ENCODE measurements around the gene HPS4. TPM values are rescaled to one million over a fixed set of nuclear protein-coding genes. Genes with fewer than 3 reads are reported as not detected.
A peak's percentile ranks its signal among the peaks of the same experiment; 100 is the strongest.

The HPS4 gene
- total and polyA plus RNA-seq, 2 of the 8 experiments (the other 6 are each of a cell fraction or from before 2014, with no cell fraction given) = 28.0 to 35.2 TPM

DNA sequence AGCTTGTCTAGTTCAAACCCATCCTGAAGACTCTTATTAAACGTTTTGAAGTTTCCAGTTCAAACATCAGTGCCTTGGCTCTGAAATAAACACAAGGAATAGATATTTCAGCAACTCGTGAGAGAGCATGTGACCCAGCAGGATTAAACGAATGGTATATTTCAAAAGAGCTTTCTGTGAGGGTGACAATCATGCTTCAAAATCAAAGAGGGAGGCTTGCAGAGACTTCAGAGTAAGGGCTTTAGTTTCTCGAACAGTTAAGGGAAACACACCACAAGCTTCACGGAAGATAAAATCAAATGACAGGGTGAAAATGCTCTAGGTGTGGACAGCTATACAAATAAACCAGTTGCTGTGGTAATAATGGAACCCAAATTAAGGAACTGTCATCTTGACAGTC is 1.4 kb downstream of the HPS4 start:
- TF ChIP-seq SAP30 (IDR thresholded peaks at IDR 0.05; ENCODE audit: insufficient read depth, insufficient replicate concordance, low read length) (no peak), ASH2L (IDR thresholded peaks at IDR 0.05; ENCODE audit: low read length) (no peak), SUZ12 (IDR thresholded peaks at IDR 0.05; ENCODE audit: low read length) (no peak), MAFK (IDR thresholded peaks at IDR 0.05; ENCODE audit: low read depth, low read length) (no peak), RFX5 (IDR thresholded peaks at IDR 0.05; ENCODE audit: borderline replicate concordance, low read depth, low read length) (no peak), RBBP5 (IDR thresholded peaks at IDR 0.05; ENCODE audit: borderline replicate concordance, low read depth, low read length) (no peak), SP1 (IDR thresholded peaks at IDR 0.05; ENCODE audit: low read depth, low read length) (no peak)
- TF ChIP-seq, protein P1, sequence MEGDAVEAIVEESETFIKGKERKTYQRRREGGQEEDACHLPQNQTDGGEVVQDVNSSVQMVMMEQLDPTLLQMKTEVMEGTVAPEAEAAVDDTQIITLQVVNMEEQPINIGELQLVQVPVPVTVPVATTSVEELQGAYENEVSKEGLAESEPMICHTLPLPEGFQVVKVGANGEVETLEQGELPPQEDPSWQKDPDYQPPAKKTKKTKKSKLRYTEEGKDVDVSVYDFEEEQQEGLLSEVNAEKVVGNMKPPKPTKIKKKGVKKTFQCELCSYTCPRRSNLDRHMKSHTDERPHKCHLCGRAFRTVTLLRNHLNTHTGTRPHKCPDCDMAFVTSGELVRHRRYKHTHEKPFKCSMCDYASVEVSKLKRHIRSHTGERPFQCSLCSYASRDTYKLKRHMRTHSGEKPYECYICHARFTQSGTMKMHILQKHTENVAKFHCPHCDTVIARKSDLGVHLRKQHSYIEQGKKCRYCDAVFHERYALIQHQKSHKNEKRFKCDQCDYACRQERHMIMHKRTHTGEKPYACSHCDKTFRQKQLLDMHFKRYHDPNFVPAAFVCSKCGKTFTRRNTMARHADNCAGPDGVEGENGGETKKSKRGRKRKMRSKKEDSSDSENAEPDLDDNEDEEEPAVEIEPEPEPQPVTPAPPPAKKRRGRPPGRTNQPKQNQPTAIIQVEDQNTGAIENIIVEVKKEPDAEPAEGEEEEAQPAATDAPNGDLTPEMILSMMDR (IDR thresholded peaks at IDR 0.05; ENCODE audit: control extremely low read depth in 1 of 3, insufficient read depth in 1 of 3, low read depth in 1 of 3, low read length in 3 of 3) = no peak
- no peak overlapping the region for H3K14ac ChIP-seq (ENCODE audit: insufficient read length)
- peaks cover 0 to 12% (median 5%) of the 10 kb centered on the region in 4 experiments; a peak in 5 of 8 replicates for H3K36me3 ChIP-seq (ENCODE audit: control insufficient read depth in 2 of 4, insufficient read depth in 4 of 4, low read length in 3 of 4)
- H2BK20ac ChIP-seq (ENCODE audit: low read length) = no peak overlapping the region
- H4K8ac ChIP-seq (ENCODE audit: extremely low read depth, insufficient read depth, low read length) = no peak overlapping the region
- H3K23me2 ChIP-seq (ENCODE audit: low read depth, low read length) = peaks cover 11% of the 10 kb centered on the region
- no peaks in the 10 kb centered on the region; a peak in 1 of 7 replicates for H3K27me3 ChIP-seq (replicated peaks in 1 of 4; ENCODE audit: control insufficient read depth in 3 of 4, extremely low read depth in 1 of 4, insufficient read depth in 3 of 4, low read length in 3 of 4)
- peaks cover 0 to 5% of the 10 kb centered on the region in 2 experiments for H4K20me1 ChIP-seq (replicated peaks in 1 of 2; ENCODE audit: control insufficient read depth in 1 of 2, insufficient read depth in 2 of 2, low read length in 2 of 2)
- H2BK5ac ChIP-seq (ENCODE audit: low read depth, low read length) = no peak overlapping the region
- H3K79me1 ChIP-seq (ENCODE audit: low read depth, low read length) = peaks cover 6% of the 10 kb centered on the region; the same call in 1 of the 2 replicates
- CTCF ChIA-PET (ENCODE audit: partially characterized antibody) = interaction anchor here (0.9 to 2.8 kb wide), 3 partner anchors 21 to 184 kb away, joined by 3 to 18 read pairs (median 4); no protein-coding TSS in a partner anchor
- no peak overlapping the region for H2AK5ac ChIP-seq (ENCODE audit: low read depth, low read length)
- 89% methylated on average over 5 of the region's 5 CpGs; no CpG with 5 or more reads in 1 of the 2 experiments for WGBS, 2 experiments (ENCODE audit: extremely low coverage in 1 of 2, insufficient coverage in 1 of 2, insufficient read length in 1 of 2, insufficient replicate concordance in 2 of 2, low coverage in 1 of 2, low lambda C conversion rate in 2 of 2, missing lambda C conversion rate in 1 of 2)
- H3K56ac ChIP-seq (replicated peaks; ENCODE audit: insufficient read length, low read depth, low read length) = no peak overlapping the region
- no peaks in the 10 kb centered on the region for H3K9me3 ChIP-seq (ENCODE audit: insufficient read depth in 2 of 2, low read depth in 1 of 2, low read length in 1 of 2)
- H3K4me1 ChIP-seq (replicated peaks in 1 of 4; ENCODE audit: control insufficient read depth in 3 of 4, insufficient read depth in 4 of 4, low read length in 3 of 4) = peaks cover 0 to 14% (median 6%) of the 10 kb centered on the region in 4 experiments; a peak in 5 of 7 replicates
- DNase-seq (ENCODE audit: low read depth in 1 of 2, low spot score in 2 of 2) (no peak), FAIRE-seq (no peak)
- H4K5ac ChIP-seq (ENCODE audit: insufficient read length, low read depth, low read length) = no peak overlapping the region
- no peak overlapping the region for H3K18ac ChIP-seq (ENCODE audit: extremely low read depth, low read length)
- H3K4me3 ChIP-seq (ENCODE audit: extremely low read depth in 1 of 4, insufficient read depth in 2 of 4, low read depth in 3 of 4, low read length in 4 of 4) = no peak overlapping the region
- no peak overlapping the region for H3K23ac ChIP-seq (ENCODE audit: insufficient read length)
- H2AFZ ChIP-seq (ENCODE audit: low read length) = no peak overlapping the region
- POLR2A ChIA-PET (ENCODE audit: partially characterized antibody) = interaction anchor here (0.8 to 3.3 kb wide), 9 partner anchors 9 to 125 kb away, joined by 3 to 15 read pairs (median 8); partner anchors contain the start of gene TFIP11
- H2BK15ac ChIP-seq (ENCODE audit: low read length) = no peak overlapping the region
- H3K79me2 ChIP-seq (ENCODE audit: control insufficient read depth in 1 of 2, insufficient read depth in 2 of 2, low read length in 2 of 2) = peaks cover 12 to 62% of the 10 kb centered on the region in 2 experiments
- H3K27ac ChIP-seq (ENCODE audit: low read depth, low read length) = no peak overlapping the region
- no peak overlapping the region for H3K9ac ChIP-seq (replicated peaks in 1 of 4; ENCODE audit: extremely low read depth in 1 of 4, low read depth in 3 of 4, low read length in 3 of 4)
- H2BK12ac ChIP-seq (ENCODE audit: low read depth, low read length) = no peak overlapping the region
- H3K4ac ChIP-seq (replicated peaks; ENCODE audit: insufficient read length, low read depth, low read length) = no peak overlapping the region
- no peak overlapping the region for H4K91ac ChIP-seq (replicated peaks; ENCODE audit: insufficient read length, low read length)
- H2BK120ac ChIP-seq (replicated peaks; ENCODE audit: low read depth, low read length) = no peak overlapping the region
- peak overlapping the region in 1 of 2 experiments; percentile 96; a peak in 1 of 4 replicates for H3K4me2 ChIP-seq (ENCODE audit: insufficient read depth in 1 of 2, low read depth in 2 of 2, low read length in 2 of 2)

Measured in H1 (cell line).